Lung (tissue), 12 donors: ENCODE data around the gene GLOD5. TPM values are rescaled to one million over a fixed set of nuclear protein-coding genes. Genes with fewer than 3 reads are reported as not detected.

Experiments used
- ATAC-seq: fragments of 200-7000 bp; cut with Tn5 transposase; one replicate; pipeline ENCODE4 v1.9.1; 2020; ENCODE audit warnings: moderate number of reproducible peaks; ENCODE audit not compliant: insufficient read depth, low FRiP score
- DNase-seq, 3 donors: peaks; one replicate each; pipeline ENCODE4 v3.0.0-alpha.2; 2013 to 2017
- H3K27ac ChIP-seq, 2 donors: one replicate each; pipeline ENCODE4 v1.5.1; 2013; ENCODE audit warnings: mild to moderate bottlenecking in 2 of 2, moderate library complexity in 2 of 2, control low read depth in 1 of 2, inconsistent platforms in 1 of 2, low read depth in 1 of 2, low read length in 1 of 2
- H3K27me3 ChIP-seq, 3 donors: one replicate each; pipeline ENCODE4 v1.5.1; 2013; ENCODE audit warnings: low read length in 2 of 3; ENCODE audit not compliant: control insufficient read depth in 3 of 3, insufficient read depth in 3 of 3
- H3K36me3 ChIP-seq, 4 donors: one replicate each; pipeline ENCODE4 v1.5.1; 2013; ENCODE audit warnings: low read length in 4 of 4, mild to moderate bottlenecking in 1 of 4, moderate library complexity in 1 of 4; ENCODE audit not compliant: control insufficient read depth in 4 of 4, insufficient read depth in 4 of 4
- H3K4me1 ChIP-seq, 5 donors: one replicate each; pipeline ENCODE4 v1.5.1; 2013; ENCODE audit warnings: low read length in 5 of 5, mild to moderate bottlenecking in 2 of 5, moderate library complexity in 1 of 5; ENCODE audit not compliant: control insufficient read depth in 5 of 5, insufficient read depth in 5 of 5
- H3K4me3 ChIP-seq: one replicate; pipeline ENCODE4 v1.5.1; 2013; ENCODE audit warnings: mild to moderate bottlenecking, control low read depth, moderate library complexity
- H3K9ac ChIP-seq, 2 donors: one replicate each; pipeline ENCODE4 v1.5.1; 2013; ENCODE audit warnings: low read length in 2 of 2, control low read depth in 1 of 2; ENCODE audit not compliant: insufficient read depth in 1 of 2
- H3K9me3 ChIP-seq, 4 donors: one replicate each; pipeline ENCODE4 v1.5.1; 2013; ENCODE audit warnings: low read length in 3 of 4, mild to moderate bottlenecking in 1 of 4, moderate library complexity in 1 of 4; ENCODE audit not compliant: control insufficient read depth in 4 of 4, insufficient read depth in 3 of 4
- WGBS, 2 donors: extraction: QIAGEN DNeasy Blood & Tissue Kit; methylation state at CpG; one replicate each; pipeline ENCODE4 v1.1.7; 2013; 5-methylcytosine and 5-hydroxymethylcytosine counted together
- polyA plus RNA-seq, 2 donors: library from polyadenylated mRNA; stranded (reverse); fragments of 200-250 nt; gene quantifications; one replicate each; pipeline ENCODE4 v1.2.1, GENCODE V29; 2013
- total RNA-seq, 2 donors: library from RNA; depleted of rRNA in 1 of 2; stranded (reverse); fragments of >200 nt in 1 of 2; gene quantifications; one replicate each; pipeline ENCODE4 v1.2.1, GENCODE V29; 2014 to 2021
- TF ChIP-seq, protein P1 (sequence below): IDR thresholded peaks from 2 replicates; pipeline ENCODE4 v1.5.1; 2012; ENCODE audit warnings: mild to moderate bottlenecking; ENCODE audit errors: control extremely low read depth, extremely low read depth
- donor health status: control.
- donor health status: control.
- donor health status: Bipolar disorder and iron deficiency.
- donor health status: healthy.
- donor health status: DM: yes; HTN: yes; CAD: no.

GLOD5 gene
- total and polyA plus RNA-seq, 4 donors, result 1.6 to 5.1 (median 1.8) TPM

DNA sequence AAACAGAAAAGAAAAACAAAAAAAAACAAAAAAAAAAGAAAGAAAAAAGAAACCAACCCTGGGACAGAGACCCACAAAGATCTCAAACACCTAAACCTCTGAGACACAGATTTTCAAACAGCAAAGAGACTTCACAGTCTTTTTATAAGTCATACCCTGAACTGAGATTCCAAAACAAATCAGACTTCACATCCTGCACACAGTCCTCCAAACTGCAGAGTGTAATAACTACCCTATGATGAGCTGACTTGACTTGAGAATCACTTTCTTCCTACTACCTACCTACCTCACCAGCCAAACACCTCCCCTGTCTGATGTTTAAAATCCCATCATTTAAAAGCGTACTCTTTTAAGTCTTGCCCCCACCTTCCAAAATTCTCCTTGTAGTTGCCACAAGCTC lies 25.2 kb upstream of the GLOD5 start:
- Histone ChIP-seq H3K9me3 (no peaks in the 10 kb centered on the region), H3K36me3 (no peaks in the 10 kb centered on the region), H3K4me1 (peaks cover 0 to 8% (median 0%) of the 10 kb centered on the region in 5 donors), H3K9ac (peak overlapping the region in 1 of 2 donors; percentile 83), H3K27me3 (no peaks in the 10 kb centered on the region), H3K27ac (no peak overlapping the region), H3K4me3 (no peak overlapping the region)
- ATAC-seq (no peak), DNase-seq (peak in 1 of 3 donors; percentile 12)
- WGBS, 2 donors, result 91 to 95% methylated on average over 1 of the region's 1 CpG
- TF ChIP-seq, protein P1, sequence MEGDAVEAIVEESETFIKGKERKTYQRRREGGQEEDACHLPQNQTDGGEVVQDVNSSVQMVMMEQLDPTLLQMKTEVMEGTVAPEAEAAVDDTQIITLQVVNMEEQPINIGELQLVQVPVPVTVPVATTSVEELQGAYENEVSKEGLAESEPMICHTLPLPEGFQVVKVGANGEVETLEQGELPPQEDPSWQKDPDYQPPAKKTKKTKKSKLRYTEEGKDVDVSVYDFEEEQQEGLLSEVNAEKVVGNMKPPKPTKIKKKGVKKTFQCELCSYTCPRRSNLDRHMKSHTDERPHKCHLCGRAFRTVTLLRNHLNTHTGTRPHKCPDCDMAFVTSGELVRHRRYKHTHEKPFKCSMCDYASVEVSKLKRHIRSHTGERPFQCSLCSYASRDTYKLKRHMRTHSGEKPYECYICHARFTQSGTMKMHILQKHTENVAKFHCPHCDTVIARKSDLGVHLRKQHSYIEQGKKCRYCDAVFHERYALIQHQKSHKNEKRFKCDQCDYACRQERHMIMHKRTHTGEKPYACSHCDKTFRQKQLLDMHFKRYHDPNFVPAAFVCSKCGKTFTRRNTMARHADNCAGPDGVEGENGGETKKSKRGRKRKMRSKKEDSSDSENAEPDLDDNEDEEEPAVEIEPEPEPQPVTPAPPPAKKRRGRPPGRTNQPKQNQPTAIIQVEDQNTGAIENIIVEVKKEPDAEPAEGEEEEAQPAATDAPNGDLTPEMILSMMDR, result no peak

DNA sequence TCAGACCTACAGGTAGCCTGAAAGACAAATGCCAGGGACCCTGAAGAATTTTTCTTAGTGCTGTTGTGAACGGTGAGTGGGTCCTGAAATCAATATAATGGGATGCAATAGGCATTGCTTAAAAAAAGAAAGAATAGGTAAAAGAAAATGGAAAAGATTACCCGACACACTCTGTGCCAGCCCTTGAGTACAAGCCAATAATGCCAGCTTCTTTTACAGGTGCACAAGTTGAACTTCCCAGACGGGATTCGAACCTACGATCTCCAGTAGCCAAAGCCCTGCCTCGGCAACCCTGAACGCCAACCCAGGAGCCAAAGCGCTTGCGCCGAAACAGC lies 24.7 kb upstream of the GLOD5 start:
- Histone ChIP-seq H3K4me3 (no peak overlapping the region), H3K27me3 (no peaks in the 10 kb centered on the region), H3K9me3 (peaks cover 0 to 4% (median 1%) of the 10 kb centered on the region in 4 donors), H3K9ac (peak overlapping the region in 1 of 2 donors; percentile 83), H3K36me3 (no peaks in the 10 kb centered on the region), H3K4me1 (peaks cover 0 to 8% (median 0%) of the 10 kb centered on the region in 5 donors), H3K27ac (peak overlapping the region in 1 of 2 donors; percentile 50)
- no peak for ATAC-seq
- 9 to 48% methylated on average over 10 of the region's 10 CpGs for WGBS, 2 donors
- TF ChIP-seq, protein P1, result no peak
- DNase-seq, result no peak

DNA sequence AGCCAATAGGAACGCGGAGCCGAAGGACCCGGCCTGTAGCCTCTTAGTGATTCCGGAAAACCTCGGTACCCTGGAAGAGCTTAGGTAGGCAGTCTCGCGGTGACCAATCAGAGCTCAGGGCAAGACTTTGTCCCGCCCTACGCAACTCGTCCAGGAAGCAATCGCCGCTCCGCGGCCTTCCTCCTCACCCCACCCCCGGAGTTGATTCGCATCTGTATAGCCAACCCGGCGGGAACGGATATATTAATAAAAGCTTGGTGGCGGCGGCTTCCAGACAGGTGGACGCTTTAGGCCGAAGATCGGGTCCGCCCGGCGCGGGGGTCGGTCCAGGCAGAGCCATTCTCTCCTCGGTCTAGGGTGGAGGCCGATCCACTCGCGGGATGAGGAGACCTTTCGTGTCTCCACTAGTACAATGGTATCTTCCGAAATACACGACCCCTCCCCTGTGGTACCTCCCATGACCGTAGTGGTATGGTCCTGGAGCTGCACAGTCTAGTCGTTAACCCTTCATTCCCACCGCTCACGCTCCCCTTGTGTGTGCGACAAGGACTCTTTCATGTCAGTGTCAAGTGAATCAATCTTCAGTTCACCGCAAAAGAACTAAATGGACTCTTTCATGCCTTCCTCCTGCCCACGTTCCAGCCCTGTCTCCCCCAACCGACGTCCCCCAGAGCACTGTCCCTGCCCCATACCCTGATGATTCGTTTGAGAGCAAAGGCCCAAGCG lies 24.2 kb upstream of the GLOD5 start:
- Histone ChIP-seq H3K9me3 (peaks cover 0 to 6% (median 2%) of the 10 kb centered on the region in 4 donors), H3K27ac (peak overlapping the region; percentile 71 to 91), H3K4me1 (peaks cover 0 to 8% (median 0%) of the 10 kb centered on the region in 5 donors), H3K36me3 (no peaks in the 10 kb centered on the region), H3K27me3 (no peaks in the 10 kb centered on the region), H3K9ac (peak overlapping the region in 1 of 2 donors; percentile 71), H3K4me3 (peak overlapping the region; percentile 30)
- TF ChIP-seq, protein P1, result no peak
- peak; percentile 96 for ATAC-seq
- DNase-seq, result peak; percentile 95 to 99 (median 97)
- WGBS, 2 donors, result 1 to 36% methylated on average over 40 to 48 of the region's 48 CpGs
